ENCODE measurements around the gene SCN4A.
"Not testable (repeated sequence)": the region's sequence is repeated elsewhere in the genome, so short reads cannot be mapped to it uniquely, and the experiment has no call there.

- TF ChIP-seq, protein P1, sequence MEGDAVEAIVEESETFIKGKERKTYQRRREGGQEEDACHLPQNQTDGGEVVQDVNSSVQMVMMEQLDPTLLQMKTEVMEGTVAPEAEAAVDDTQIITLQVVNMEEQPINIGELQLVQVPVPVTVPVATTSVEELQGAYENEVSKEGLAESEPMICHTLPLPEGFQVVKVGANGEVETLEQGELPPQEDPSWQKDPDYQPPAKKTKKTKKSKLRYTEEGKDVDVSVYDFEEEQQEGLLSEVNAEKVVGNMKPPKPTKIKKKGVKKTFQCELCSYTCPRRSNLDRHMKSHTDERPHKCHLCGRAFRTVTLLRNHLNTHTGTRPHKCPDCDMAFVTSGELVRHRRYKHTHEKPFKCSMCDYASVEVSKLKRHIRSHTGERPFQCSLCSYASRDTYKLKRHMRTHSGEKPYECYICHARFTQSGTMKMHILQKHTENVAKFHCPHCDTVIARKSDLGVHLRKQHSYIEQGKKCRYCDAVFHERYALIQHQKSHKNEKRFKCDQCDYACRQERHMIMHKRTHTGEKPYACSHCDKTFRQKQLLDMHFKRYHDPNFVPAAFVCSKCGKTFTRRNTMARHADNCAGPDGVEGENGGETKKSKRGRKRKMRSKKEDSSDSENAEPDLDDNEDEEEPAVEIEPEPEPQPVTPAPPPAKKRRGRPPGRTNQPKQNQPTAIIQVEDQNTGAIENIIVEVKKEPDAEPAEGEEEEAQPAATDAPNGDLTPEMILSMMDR (IDR thresholded peaks at IDR 0.05; ENCODE audit: low read length): not testable (repeated sequence)
- TF ChIP-seq EZH2 (IDR thresholded peaks at IDR 0.05; ENCODE audit: borderline replicate concordance, low read length): not testable (repeated sequence)
Measured at GRCh38 chr17:64019551-64019961, 46.8 kb upstream of the SCN4A start.

Data from OCI-LY1 (cell line).